Psoas muscle (tissue), 8 donors: ENCODE data around the gene C2. TPM values are rescaled to one million over a fixed set of nuclear protein-coding genes. Genes with fewer than 3 reads are reported as not detected.

Source experiments
- ATAC-seq, 4 donors: fragments of 200-7000 bp; cut with Tn5 transposase; one replicate each; pipeline ENCODE4 v1.9.1; 2020; ENCODE audit warnings: moderate library complexity in 3 of 4, mild to moderate bottlenecking in 2 of 4
- DNase-seq, 2 donors: peaks; one replicate each; pipeline ENCODE4 v3.0.0-alpha.2; 2020
- H3K27ac ChIP-seq: fragments of 200-600 bp; one replicate; pipeline ENCODE4 v1.8.0; 2022
- H3K27me3 ChIP-seq, 3 donors: fragments of 200-600 bp in 1 of 3; one replicate each; pipeline versions ENCODE4 v1.6.1 to v1.8.0; 2013 to 2022; ENCODE audit warnings: low read length in 2 of 3, mild to moderate bottlenecking in 2 of 3, moderate library complexity in 1 of 3; ENCODE audit not compliant: insufficient read depth in 3 of 3
- H3K36me3 ChIP-seq, 2 donors: fragments of 200-600 bp in 1 of 2; one replicate each; pipeline versions ENCODE4 v1.6.1 to v1.8.0; 2013 to 2022; ENCODE audit warnings: low read depth in 1 of 2, mild to moderate bottlenecking in 1 of 2, moderate library complexity in 1 of 2; ENCODE audit not compliant: insufficient read depth in 1 of 2
- H3K4me1 ChIP-seq: fragments of 200-600 bp; one replicate; pipeline ENCODE4 v1.8.0; 2022
- H3K4me3 ChIP-seq: fragments of 200-600 bp; one replicate; pipeline ENCODE4 v1.8.0; 2022; ENCODE audit warnings: mild to moderate bottlenecking
- H3K9me3 ChIP-seq: fragments of 200-600 bp; one replicate; pipeline ENCODE4 v1.8.0; 2022
- CTCF ChIP-seq: fragments of 200-600 bp; IDR thresholded peaks from one replicate; pipeline ENCODE4 v1.8.0; 2022; ENCODE audit warnings: antibody characterized with exemption
- WGBS, 3 donors: extraction: QIAGEN DNeasy Blood & Tissue Kit; methylation state at CpG; one replicate each; pipeline versions ENCODE4 v1.1.6 to v1.1.7; 2013; 5-methylcytosine and 5-hydroxymethylcytosine counted together
- intact Hi-C, 2 donors: fragments of 100-400 bp; cut with DNase I; formaldehyde crosslinking; loops; one replicate each; pipeline versions ENCODE4 v1.11.0 to v1.14.2; 2022
- polyA plus RNA-seq, 3 donors: library from polyadenylated mRNA; stranded (reverse); fragments of 200-250 nt; gene quantifications; one replicate each; pipeline ENCODE4 v1.2.3, GENCODE V29; 2013
- total RNA-seq, 4 donors: library from RNA; stranded (reverse); fragmentation: NEBNext Ultra II Directional in 2 of 4; extraction: Animal tissue kit (Norgen Biotek cat#: 25700) in 2 of 4; gene quantifications; one replicate each; pipeline versions ENCODE4 v1.2.1 to v1.2.4, GENCODE V29; 2021 to 2023
- donor health status: healthy with polysubstance abuse.
- donor health status: DM: no; HTN: no; CAD: no; lungs with moderate emphysema.
- donor health status: Bipolar disorder and iron deficiency.
- donor health status: healthy.
- donor health status: DM: yes; HTN: yes; CAD: no.
- donor health status: DM: no; HTN: no; CAD: no.
- donor health status: DM: no; HTN: no; CAD: no.
- donor health status: DM: yes; HTN: yes; CAD: no.

The C2 gene
- total and polyA plus RNA-seq, 7 donors, result 0.77 to 5.5 (median 1.5) TPM

- DNase-seq (peak; percentile 99 to 100), ATAC-seq (peak; percentile 99 to 100 (median 99))
- Histone ChIP-seq H3K9me3 (no peaks in the 10 kb centered on the region), H3K27ac (peak within 1 kb of the TSS; percentile 89), H3K36me3 (peaks cover 5 to 77% of the 10 kb centered on the region in 2 donors), H3K4me1 (peaks cover 10% of the 10 kb centered on the region), H3K27me3 (no peaks in the 10 kb centered on the region), H3K4me3 (peak within 1 kb of the TSS; percentile 88)
- 0 to 1% (median 0%) methylated on average over 47 to 59 of the region's 59 CpGs for WGBS, 3 donors
- no peak for TF ChIP-seq CTCF
- intact Hi-C loops, result no loop called here
Measured at GRCh38 chr6:31958741-31959739, 31.5 kb downstream of the C2 start, which contains the start of the genes NELFE and SKIC2. Gene NELFE (minus strand): TSS chr6:31958971. CDS start chr6:31958446, 525 bp downstream. Gene SKIC2 (plus strand): TSS chr6:31959175. CDS start chr6:31959193, 18 bp downstream.

GRCh38 chr6:31961616-31962015 lies 34.1 kb downstream of the C2 start:
- intact Hi-C loops, result loop anchor here in 1 of 2 donors (10.0 kb wide), 1 partner anchor 417 kb away; the partner anchor contains the start of genes ATP6V1G2, DDX39B and NFKBIL1
- DNase-seq (no peak), ATAC-seq (no peak)
- Histone ChIP-seq H3K27me3 (no peaks in the 10 kb centered on the region), H3K27ac (no peak overlapping the region), H3K4me1 (peaks cover 10% of the 10 kb centered on the region), H3K9me3 (no peaks in the 10 kb centered on the region), H3K36me3 (peaks cover 10 to 77% of the 10 kb centered on the region in 2 donors), H3K4me3 (no peak overlapping the region)
- WGBS, 3 donors, result 92 to 96% (median 93%) methylated on average over 12 of the region's 12 CpGs
- no peak for TF ChIP-seq CTCF

GRCh38 chr6:31963921-31964320 lies 36.4 kb downstream of the C2 start:
- no peaks in the 10 kb centered on the region for H3K27me3 ChIP-seq
- H3K9me3 ChIP-seq, result no peaks in the 10 kb centered on the region
- no peaks in the 10 kb centered on the region for H3K4me1 ChIP-seq
- DNase-seq (no peak), ATAC-seq (no peak)
- 94 to 96% (median 94%) methylated on average over 19 of the region's 19 CpGs for WGBS, 3 donors
- H3K4me3 ChIP-seq, result no peak overlapping the region
- H3K27ac ChIP-seq, result no peak overlapping the region
- TF ChIP-seq CTCF, result no peak
- H3K36me3 ChIP-seq, result peaks cover 10 to 90% of the 10 kb centered on the region in 2 donors
- intact Hi-C loops, result loop anchor here in 1 of 2 donors (10.0 kb wide), 1 partner anchor 419 kb away; the partner anchor contains the start of genes ATP6V1G2, DDX39B and NFKBIL1

- no peak for TF ChIP-seq CTCF
- Histone ChIP-seq H3K27ac (no peak overlapping the region), H3K36me3 (peaks cover 10 to 97% of the 10 kb centered on the region in 2 donors), H3K4me1 (peaks cover 2% of the 10 kb centered on the region), H3K9me3 (no peaks in the 10 kb centered on the region), H3K4me3 (no peak overlapping the region), H3K27me3 (no peaks in the 10 kb centered on the region)
- intact Hi-C loops, result loop anchor here in 1 of 2 donors (10.0 kb wide), 1 partner anchor 421 kb away; the partner anchor contains the start of genes ATP6V1G2, DDX39B and NFKBIL1
- WGBS, 3 donors, result 80 to 85% (median 80%) methylated on average over 13 of the region's 13 CpGs
- no peak for ATAC-seq
- no peak for DNase-seq
Measured at GRCh38 chr6:31965700-31966099, 38.2 kb downstream of the C2 start.
